Measurements from ENCODE around the gene NFATC2.

DNA sequence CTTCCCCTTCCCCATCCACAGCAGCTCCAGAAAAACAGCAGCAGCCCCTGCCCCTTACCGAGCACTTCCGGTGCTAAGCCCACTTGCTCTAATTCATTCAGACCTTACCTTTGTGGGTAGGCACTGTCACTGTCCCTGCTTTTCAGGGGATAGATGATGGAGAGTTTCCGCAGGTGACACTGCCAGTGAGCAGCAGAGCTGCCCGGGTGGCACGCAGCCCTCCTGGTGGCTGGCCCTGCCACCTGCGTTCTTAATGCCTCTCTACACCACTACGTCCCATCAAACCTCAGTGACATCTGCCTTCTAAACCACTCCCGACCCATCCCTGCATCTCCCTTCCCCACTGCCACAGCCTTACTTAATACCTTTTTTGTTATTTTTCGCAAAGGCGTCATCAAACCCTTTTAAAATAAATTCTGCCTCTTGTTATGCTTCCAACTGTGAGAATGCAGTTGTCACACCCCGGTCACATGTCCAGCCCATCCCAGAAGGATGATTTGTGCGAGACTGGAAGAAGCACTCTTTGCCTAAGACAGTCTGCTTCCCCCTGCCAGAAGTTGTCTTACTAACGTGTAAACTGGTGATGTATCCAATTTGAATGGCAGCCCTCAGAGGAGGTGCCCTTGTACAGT, 89.7 kb downstream of the NFATC2 start:
- TF ChIP-seq JUNB (IDR thresholded peaks at IDR 0.05; ENCODE audit: unreplicated experiment) = no peak
- no peak for TF ChIP-seq EZH2 (IDR thresholded peaks at IDR 0.05; ENCODE audit: low read depth, unreplicated experiment)
- TF ChIP-seq CTCF (conservative IDR thresholded peaks at IDR 0.05; ENCODE audit: low read depth in 2 of 2) = no peak
- no peak for TF ChIP-seq CREB1 (CRISPR knock-in tag; IDR thresholded peaks at IDR 0.05; ENCODE audit: low read depth)
